Measurements from ENCODE around the gene AKAP11.

Gene AKAP11

GRCh38 chr13:42328672-42329071 lies 56.7 kb downstream of the AKAP11 start:
- DNase-seq (ENCODE audit: insufficient read length, low spot score): no peak
- FAIRE-seq: no peak

DNA sequence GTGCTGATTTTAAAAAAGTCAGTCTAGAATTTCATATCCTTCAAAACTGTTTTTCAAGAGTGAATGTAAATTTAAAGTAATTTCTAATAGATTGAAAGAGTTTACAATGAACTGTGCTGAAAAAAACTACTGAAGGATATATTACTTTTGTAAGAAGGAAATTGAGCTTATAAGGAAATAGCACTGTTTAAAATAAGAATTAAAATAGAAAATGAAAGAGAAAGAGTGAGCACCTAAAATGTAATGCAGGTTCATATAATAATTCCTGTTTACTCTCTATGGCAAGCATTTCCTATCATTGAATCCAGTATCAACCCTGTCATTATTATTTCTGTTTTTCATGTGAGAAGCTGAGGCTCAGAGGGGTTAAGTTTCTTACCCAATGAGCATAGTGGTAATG lies 57.3 kb downstream of the AKAP11 start:
- DNase-seq (ENCODE audit: insufficient read length, low spot score): no peak
- peak; percentile 11 for FAIRE-seq

GRCh38 chr13:42331009-42331408 lies 59.1 kb downstream of the AKAP11 start:
- FAIRE-seq: no peak
- DNase-seq (ENCODE audit: insufficient read length, low spot score): no peak

- DNase-seq (ENCODE audit: insufficient read length, low spot score): peak; percentile 14
- peak; percentile 96 for FAIRE-seq
Measured at GRCh38 chr13:42333613-42334328, 61.8 kb downstream of the AKAP11 start.

DNA sequence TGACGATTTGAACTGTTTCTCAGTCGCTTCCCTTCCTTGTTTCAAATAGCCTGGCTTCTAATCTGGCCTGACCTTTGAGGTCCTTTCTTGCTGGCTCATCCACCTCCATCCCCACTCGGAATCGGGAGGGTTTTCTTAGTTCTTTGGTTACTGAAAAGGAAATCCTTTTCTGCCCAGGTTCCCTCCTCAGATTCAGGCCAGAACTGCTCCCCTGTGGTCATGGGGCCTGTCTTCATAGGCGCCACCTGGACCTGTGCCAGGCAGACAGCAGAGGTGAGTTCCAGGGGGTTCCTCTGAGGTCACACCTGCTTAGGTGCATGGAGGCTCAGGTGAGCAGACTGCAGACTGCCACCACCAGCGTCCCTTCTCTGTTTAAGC lies 62.4 kb downstream of the AKAP11 start:
- DNase-seq (ENCODE audit: insufficient read length, low spot score) (no peak), FAIRE-seq (no peak)

GRCh38 chr13:42337808-42338600 lies 66.1 kb downstream of the AKAP11 start:
- DNase-seq (ENCODE audit: insufficient read length, low spot score) (no peak), FAIRE-seq (no peak)

DNA sequence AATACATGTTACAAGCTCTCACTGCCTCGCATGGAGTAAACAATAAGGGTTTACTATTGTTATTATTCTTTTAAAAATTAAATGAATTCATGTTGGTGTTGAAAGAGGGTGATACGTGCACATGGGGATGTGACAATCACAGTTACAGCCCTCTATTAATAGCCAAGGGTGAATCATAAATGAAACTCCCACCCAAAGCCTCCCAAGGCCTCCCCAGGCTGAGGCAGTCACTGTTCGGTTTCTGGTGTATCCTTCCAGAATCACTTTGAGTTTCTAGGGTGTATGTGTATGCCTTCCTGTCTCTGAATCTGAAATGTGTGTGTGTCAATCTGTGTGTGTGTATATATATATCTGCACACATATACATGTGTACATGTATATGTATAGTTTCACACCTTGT lies 73.4 kb downstream of the AKAP11 start:
- DNase-seq (ENCODE audit: insufficient read length, low spot score) (no peak), FAIRE-seq (no peak)

GRCh38 chr13:42348576-42348975 lies 76.6 kb downstream of the AKAP11 start:
- DNase-seq (ENCODE audit: insufficient read length, low spot score) (no peak), FAIRE-seq (no peak)

- FAIRE-seq (no peak), DNase-seq (ENCODE audit: insufficient read length, low spot score) (no peak)
Measured at GRCh38 chr13:42350141-42350540, 78.2 kb downstream of the AKAP11 start.

DNA sequence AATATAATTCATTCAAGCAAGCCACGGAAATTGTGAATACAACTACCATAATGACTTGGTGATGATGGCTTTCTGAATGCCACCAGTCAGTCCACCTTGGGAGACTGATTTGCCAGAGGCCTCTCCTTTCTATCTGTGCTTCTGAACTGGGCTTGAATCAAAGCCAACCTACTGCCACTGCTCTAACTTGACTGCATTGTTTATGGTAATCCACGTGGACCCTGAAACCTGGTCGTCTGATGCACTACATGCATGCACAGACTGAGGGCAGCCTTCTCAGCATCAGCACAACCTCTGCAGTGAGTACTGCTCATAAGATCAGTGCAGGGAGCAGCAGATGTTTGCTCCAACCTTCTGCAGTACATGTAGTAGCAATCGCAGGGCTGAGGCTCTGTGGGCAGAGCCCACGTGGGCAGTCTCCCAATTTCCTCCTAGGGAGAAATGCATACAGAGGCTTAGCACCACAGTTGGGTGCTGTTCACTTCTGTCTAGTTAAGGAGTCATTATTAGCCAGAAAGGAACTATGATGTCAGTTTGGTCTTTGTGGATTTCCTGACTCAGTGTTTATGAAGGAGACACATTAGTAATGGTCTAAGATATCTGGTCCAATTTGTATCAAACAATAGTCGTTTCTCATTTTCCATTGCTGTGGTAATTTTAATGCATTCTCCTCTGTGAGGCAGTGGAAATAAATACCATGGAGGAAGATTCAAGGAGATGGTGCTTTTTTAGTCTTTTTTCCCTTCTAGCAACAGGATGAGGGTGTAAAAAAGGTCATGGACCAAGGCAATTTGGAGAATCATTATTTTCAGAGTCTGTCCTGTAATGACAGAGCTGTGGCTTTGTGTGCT lies 82.5 kb downstream of the AKAP11 start:
- no peak for DNase-seq (ENCODE audit: insufficient read length, low spot score)

GRCh38 chr13:42355092-42355485 lies 83.1 kb downstream of the AKAP11 start:
- no peak for DNase-seq (ENCODE audit: insufficient read length, low spot score)

More for the DNA sequence above, 82.5 kb downstream of the AKAP11 start:
- peak; percentile 93 for FAIRE-seq

DNA sequence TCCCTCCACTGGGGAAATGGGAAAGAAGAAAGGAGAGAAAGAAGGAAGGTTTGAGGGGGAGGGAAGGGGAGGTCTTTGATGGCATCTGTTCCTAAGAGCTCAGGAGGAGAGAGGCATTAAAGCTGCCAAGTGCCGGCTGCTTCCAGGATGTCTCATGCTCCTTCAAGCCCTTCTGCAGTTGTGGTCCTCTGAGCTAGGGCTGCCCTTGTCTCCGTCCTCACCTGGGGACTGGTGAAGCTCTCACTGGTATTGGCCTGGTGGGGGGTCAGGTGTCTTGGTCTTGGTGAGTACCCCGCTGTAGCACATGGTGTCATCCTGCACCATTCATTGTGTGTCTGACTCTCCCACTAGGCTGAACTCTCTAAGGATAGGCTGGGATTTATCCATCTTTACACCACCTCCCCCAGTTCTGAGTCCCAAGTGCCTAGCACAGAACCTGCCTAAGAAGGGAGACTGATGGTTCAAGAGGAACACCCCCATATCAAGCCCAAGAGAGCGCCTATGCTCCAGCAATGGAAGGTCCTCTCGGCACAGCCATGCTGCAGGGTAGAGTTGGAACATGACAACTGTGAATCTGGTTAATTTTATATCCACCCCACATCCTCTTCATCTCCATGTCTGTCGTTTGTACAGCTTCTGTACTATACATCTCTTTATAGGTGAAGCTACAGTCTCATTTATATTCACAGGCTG lies 83.7 kb downstream of the AKAP11 start:
- DNase-seq (ENCODE audit: insufficient read length, low spot score): no peak
- peak; percentile 39 for FAIRE-seq

More at GRCh38 chr13:42355092-42355485, 83.1 kb downstream of the AKAP11 start:
- FAIRE-seq: peak; percentile 72

DNA sequence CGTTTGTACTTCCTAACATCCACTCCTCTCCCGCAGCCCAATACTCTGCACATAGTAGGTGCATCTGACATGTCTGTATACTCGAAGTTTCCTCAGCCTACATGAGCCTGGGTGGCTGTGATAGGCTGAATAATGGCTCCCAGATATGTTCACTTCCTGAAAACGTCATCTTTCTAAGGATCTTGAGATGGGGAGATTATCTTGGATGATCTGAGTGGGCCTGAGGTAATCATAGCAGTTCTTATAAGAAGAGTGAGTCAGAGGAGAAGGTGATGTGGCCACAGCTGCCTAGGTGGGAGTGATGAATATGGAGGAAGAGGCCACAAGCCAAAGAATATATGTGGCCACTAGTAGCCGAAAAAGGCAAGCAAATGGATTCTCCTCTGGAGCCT lies 84.2 kb downstream of the AKAP11 start:
- FAIRE-seq: peak; percentile 81
- DNase-seq (ENCODE audit: insufficient read length, low spot score): no peak

DNA sequence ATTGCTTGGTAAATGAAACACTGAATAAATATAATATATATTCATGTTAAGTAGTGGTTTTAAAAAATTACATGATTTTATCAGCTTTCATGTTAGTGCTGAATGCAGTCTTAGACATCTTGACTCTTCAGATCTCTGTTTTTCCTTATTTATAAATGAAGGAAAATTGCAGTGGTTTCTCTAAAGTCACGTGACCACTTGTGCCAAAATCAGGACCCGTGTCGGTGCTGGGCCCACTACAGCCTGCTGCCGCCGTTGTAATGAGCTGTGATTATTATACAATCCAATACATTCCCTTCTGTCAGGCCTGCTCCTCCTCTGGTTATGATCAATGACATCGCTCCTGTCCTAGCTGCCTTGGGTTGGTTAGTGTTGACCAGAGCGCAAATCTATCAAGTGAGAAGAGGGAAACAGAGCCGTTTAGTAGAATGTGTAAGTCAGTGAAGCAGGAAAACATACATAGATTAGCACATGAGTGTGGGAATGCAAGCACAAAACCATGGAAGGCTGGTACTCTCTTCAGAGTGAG lies 88.2 kb downstream of the AKAP11 start:
- no peak for DNase-seq (ENCODE audit: insufficient read length, low spot score)
- no peak for FAIRE-seq

DNA sequence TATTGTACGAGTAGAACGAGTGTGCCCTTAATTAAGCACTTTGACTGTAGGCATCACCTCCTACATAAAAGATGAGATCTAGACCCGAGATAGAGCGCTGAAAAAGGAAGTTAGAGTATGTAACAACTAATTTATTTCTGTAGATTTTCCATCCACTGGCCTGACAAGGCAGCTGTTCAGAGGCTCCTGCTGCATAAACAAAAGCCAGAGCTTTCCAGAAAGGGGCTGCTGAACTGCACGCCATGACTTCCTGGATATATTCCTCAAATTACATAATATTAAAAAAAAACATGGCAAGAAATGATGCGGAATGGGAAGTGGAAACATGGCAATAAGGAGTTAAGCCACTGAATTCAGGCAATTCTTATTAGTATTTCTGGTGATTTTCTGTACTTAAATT lies 89.7 kb downstream of the AKAP11 start:
- FAIRE-seq: peak; percentile 49
- DNase-seq (ENCODE audit: insufficient read length, low spot score): no peak

- no peak for DNase-seq (ENCODE audit: insufficient read length, low spot score)
- no peak for FAIRE-seq
Measured at GRCh38 chr13:42363941-42364612, 92.1 kb downstream of the AKAP11 start.

DNA sequence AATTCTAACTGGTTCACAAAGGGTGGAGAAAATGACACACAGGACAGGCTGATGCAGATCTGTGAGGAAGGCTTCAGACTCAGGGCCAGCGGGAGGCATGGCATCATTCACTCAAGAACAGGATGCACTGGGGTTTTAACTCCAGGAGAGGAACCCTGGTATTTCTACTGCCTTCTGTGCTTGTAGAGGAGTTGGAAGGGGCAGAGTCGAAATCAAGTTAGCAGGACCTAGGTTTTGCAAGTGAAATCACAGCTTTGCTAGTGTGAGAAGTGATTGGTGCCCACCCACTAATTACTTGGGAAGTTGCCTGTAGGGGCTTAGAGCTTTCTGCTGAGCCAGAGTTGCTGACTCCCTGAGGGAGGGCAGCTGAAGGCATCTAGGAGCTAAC lies 92.7 kb downstream of the AKAP11 start:
- DNase-seq (ENCODE audit: insufficient read length, low spot score) (no peak), FAIRE-seq (no peak)

- FAIRE-seq (no peak), DNase-seq (ENCODE audit: insufficient read length, low spot score) (no peak)
Measured at GRCh38 chr13:42367831-42368230, 95.9 kb downstream of the AKAP11 start.

GRCh38 chr13:42369071-42369797 lies 97.3 kb downstream of the AKAP11 start:
- FAIRE-seq (peak; percentile 75), DNase-seq (ENCODE audit: insufficient read length, low spot score) (no peak)

Data from GM19239 (cell line).